Measurements from ENCODE around the gene RPS27L. TPM values are rescaled to one million over a fixed set of nuclear protein-coding genes. Genes with fewer than 3 reads are reported as not detected.

The RPS27L gene
- total and polyA plus RNA-seq, 9 of the 15 experiments (the other 6 are each of a cell fraction or from before 2014, with no cell fraction given): 72.2 to 382 (median 116) TPM

- peak; percentile 84 to 85; a peak in 3 of 4 replicates for TF ChIP-seq RCOR1 (IDR thresholded peaks at IDR 0.05; ENCODE audit: borderline replicate concordance in 1 of 2, low read depth in 2 of 2, low read length in 2 of 2)
- TF ChIP-seq BRCA1 (IDR thresholded peaks at IDR 0.05): no peak
- TF ChIP-seq BRCA1 (CRISPR knock-in tag; IDR thresholded peaks at IDR 0.05): no peak
- TF ChIP-seq GATAD2B (IDR thresholded peaks at IDR 0.05; ENCODE audit: borderline replicate concordance): 0 out of 2 replicates have a peak, but pooled peaks have one; percentile 27
- peak; percentile 14; the same call in 1 of the 2 replicates for TF ChIP-seq NFE2 (IDR thresholded peaks at IDR 0.05; ENCODE audit: low read depth)
- peak in 1 of 3 experiments; percentile 35 for TF ChIP-seq YY1 (IDR thresholded peaks at IDR 0.05; ENCODE audit: borderline replicate concordance in 1 of 3, control insufficient read depth in 1 of 3, extremely low read depth in 1 of 3, insufficient read depth in 3 of 3, insufficient read length in 1 of 3, insufficient replicate concordance in 2 of 3, low read depth in 1 of 3, low read length in 2 of 3)
- TF ChIP-seq MEIS2 (IDR thresholded peaks at IDR 0.05; ENCODE audit: partially characterized antibody): peak; percentile 85
- TF ChIP-seq ZNF589 (CRISPR knock-in tag; IDR thresholded peaks at IDR 0.05; ENCODE audit: low read depth): no peak
- no peak for TF ChIP-seq GTF2A2 (tag; IDR thresholded peaks at IDR 0.05)
- no peak for TF ChIP-seq ETV1 (tag; conservative IDR thresholded peaks at IDR 0.05; ENCODE audit: low read depth)
- TF ChIP-seq, protein P1, sequence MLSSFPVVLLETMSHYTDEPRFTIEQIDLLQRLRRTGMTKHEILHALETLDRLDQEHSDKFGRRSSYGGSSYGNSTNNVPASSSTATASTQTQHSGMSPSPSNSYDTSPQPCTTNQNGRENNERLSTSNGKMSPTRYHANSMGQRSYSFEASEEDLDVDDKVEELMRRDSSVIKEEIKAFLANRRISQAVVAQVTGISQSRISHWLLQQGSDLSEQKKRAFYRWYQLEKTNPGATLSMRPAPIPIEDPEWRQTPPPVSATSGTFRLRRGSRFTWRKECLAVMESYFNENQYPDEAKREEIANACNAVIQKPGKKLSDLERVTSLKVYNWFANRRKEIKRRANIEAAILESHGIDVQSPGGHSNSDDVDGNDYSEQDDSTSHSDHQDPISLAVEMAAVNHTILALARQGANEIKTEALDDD (IDR thresholded peaks at IDR 0.05): 0 out of 2 replicates have a peak, but pooled peaks have one; percentile 29
- TF ChIP-seq ZMIZ1 (IDR thresholded peaks at IDR 0.05; ENCODE audit: low read depth in 2 of 2, low read length in 2 of 2): peak in 1 of 2 experiments; percentile 71; a peak in 2 of 4 replicates
- peak; percentile 69; the same call in 1 of the 2 replicates for TF ChIP-seq PHB2 (IDR thresholded peaks at IDR 0.05; ENCODE audit: low read depth)
- peak; percentile 78; the same call in 1 of the 2 replicates for TF ChIP-seq FOXK1 (CRISPR knock-in tag; IDR thresholded peaks at IDR 0.05; ENCODE audit: borderline replicate concordance)
- peak; percentile 79 for TF ChIP-seq HDAC2 (IDR thresholded peaks at IDR 0.05)
- peak; percentile 87 for TF ChIP-seq GATA2 (CRISPR knock-in tag; IDR thresholded peaks at IDR 0.05)
- TF ChIP-seq ZNF76 (CRISPR knock-in tag; IDR thresholded peaks at IDR 0.05; ENCODE audit: borderline replicate concordance): no peak
- peak in 1 of 2 experiments; percentile 93; a peak in 3 of 4 replicates for TF ChIP-seq FOXA3 (CRISPR knock-in tag; conservative IDR thresholded peaks at IDR 0.05 in 1 of 2, IDR thresholded peaks at IDR 0.05 in 1 of 2)
- peak; percentile 11; the same call in 1 of the 2 replicates for TF ChIP-seq L3MBTL2 (IDR thresholded peaks at IDR 0.05)
- TF ChIP-seq NBN (IDR thresholded peaks at IDR 0.05; ENCODE audit: low read depth): peak; percentile 31; the same call in 1 of the 2 replicates
- no peak for TF ChIP-seq HBP1 (CRISPR knock-in tag; IDR thresholded peaks at IDR 0.05)
- peak; percentile 72 for TF ChIP-seq EP300 (IDR thresholded peaks at IDR 0.05; ENCODE audit: low read length)
- TF ChIP-seq HDAC3 (IDR thresholded peaks at IDR 0.05; ENCODE audit: borderline replicate concordance, partially characterized antibody): peak; percentile 77
- no peak for TF ChIP-seq MAFG (tag; conservative IDR thresholded peaks at IDR 0.05)
Observed at GRCh38 chr15:63109920-63110319, 47.4 kb downstream of the RPS27L start (continued).

Measured in K562 (cell line).